K562 (cell line): Measurements from ENCODE around the gene EML3. TPM values are rescaled to one million over a fixed set of nuclear protein-coding genes. Genes with fewer than 3 reads are reported as not detected.

Experiments used
- ATAC-seq: fragments of 200-7000 bp; cut with Tn5 transposase; 3 replicates; pipeline ENCODE4 v1.9.1; 2020; ENCODE audit warnings: moderate library complexity
- BruUV-seq: library from RNA; stranded (reverse); fragments of 400-500 nt; replicated peaks from 2 replicates; lab custom pipeline; 2021; lab: Mats Ljungman, UMichigan
- CTCF ChIA-PET: fragments of 300-600 bp; formaldehyde crosslinking; extraction: SDS; loops from one replicate; lab custom pipeline; 2021; ENCODE audit warnings: low intra/inter-chr PET ratio; lab: Yijun Ruan, JAX
- POLR2A ChIA-PET: fragments of 300-600, 350-650 bp; sonication (Branson Sonifier 250); formaldehyde crosslinking; extraction: SDS; loops from one replicate; lab custom pipeline; 2021; ENCODE audit warnings: antibody characterized with exemption, inconsistent platforms; lab: Yijun Ruan, JAX
- DNase-seq, 4 experiments: peaks; one replicate each; pipeline versions ENCODE4 v3.0.0 to v3.0.0-alpha.2; 2011 to 2018; ENCODE audit warnings: low spot score in 3 of 4, mixed read lengths in 3 of 4; ENCODE audit errors: extremely low read depth in 1 of 4
- FAIRE-seq: peaks from 2 replicates; lab custom pipeline; 2011; peaks lifted over from hg19 to GRCh38; lab: Jason Lieb, UNC
- H2AFZ ChIP-seq: 2 replicates; pipeline ENCODE4 v1.6.0; 2011; ENCODE audit warnings: low read depth, low read length, control low read depth, inconsistent platforms
- H3K27ac ChIP-seq: fragments of 200-600 bp; 3 replicates; pipeline ENCODE4 v1.8.0; 2011; ENCODE audit warnings: low read depth, mild to moderate bottlenecking, control low read depth, inconsistent platforms, low read length, moderate library complexity, mixed read lengths; ENCODE audit errors: extremely low read depth
- H3K27me3 ChIP-seq, 2 experiments: fragments of 300-600 bp in 1 of 2; 2 replicates in 1 of 2; 3 replicates in 1 of 2; pipeline versions ENCODE4 v1.6.0 to v1.8.0; 2011; ENCODE audit warnings: inconsistent platforms in 2 of 2, low read length in 2 of 2, mild to moderate bottlenecking in 1 of 2, mixed read lengths in 1 of 2, moderate library complexity in 1 of 2; ENCODE audit not compliant: control insufficient read depth in 2 of 2, insufficient read depth in 2 of 2
- H3K36me3 ChIP-seq: fragments of 300-600 bp; 3 replicates; pipeline ENCODE4 v1.8.0; 2011; ENCODE audit warnings: mild to moderate bottlenecking, low read length, inconsistent platforms; ENCODE audit not compliant: control insufficient read depth, insufficient read depth
- H3K4me1 ChIP-seq, 2 experiments: fragments of 200-600 bp in 1 of 2; replicated peaks in 1 of 2; 2 replicates in 1 of 2; 3 replicates in 1 of 2; pipeline versions ENCODE4 v1.5.1 to v1.8.0; 2011; ENCODE audit warnings: inconsistent platforms in 2 of 2, low read length in 2 of 2, mild to moderate bottlenecking in 1 of 2, mixed read lengths in 1 of 2, moderate library complexity in 1 of 2; ENCODE audit not compliant: control insufficient read depth in 2 of 2, insufficient read depth in 2 of 2
- H3K4me2 ChIP-seq: 2 replicates; pipeline ENCODE4 v1.6.1; 2011; ENCODE audit warnings: low read length, control low read depth, inconsistent platforms, mixed read lengths; ENCODE audit not compliant: insufficient read depth
- H3K4me3 ChIP-seq: fragments of 200-600 bp; sonication (generic), shearing (Covaris generic); 2 replicates; pipeline ENCODE4 v1.5.1; 2016; ENCODE audit warnings: control low read depth, inconsistent platforms
- H3K79me2 ChIP-seq: fragments of 200-600 bp; 3 replicates; pipeline ENCODE4 v1.8.0; 2011; ENCODE audit warnings: low read length, inconsistent platforms; ENCODE audit not compliant: control insufficient read depth, insufficient read depth
- H3K9ac ChIP-seq, 2 experiments: 2 replicates each; pipeline versions ENCODE4 v1.6.0 to v1.6.1; 2011; ENCODE audit warnings: low read depth in 2 of 2, low read length in 2 of 2, control low read depth in 1 of 2, inconsistent platforms in 1 of 2, mild to moderate bottlenecking in 1 of 2, mixed read lengths in 1 of 2; ENCODE audit not compliant: insufficient read depth in 1 of 2
- H3K9me1 ChIP-seq: one replicate; pipeline ENCODE4 v1.6.0; 2011; ENCODE audit warnings: inconsistent platforms, mild to moderate bottlenecking, low read length, moderate library complexity; ENCODE audit not compliant: control insufficient read depth, insufficient read depth
- H3K9me3 ChIP-seq: replicated peaks from 2 replicates; pipeline ENCODE4 v1.5.1; 2011; ENCODE audit warnings: low read depth, low read length, inconsistent platforms; ENCODE audit not compliant: control insufficient read depth, insufficient read depth
- H4K20me1 ChIP-seq: replicated peaks from 2 replicates; pipeline ENCODE4 v1.6.1; 2011; ENCODE audit warnings: low read length, inconsistent platforms, mixed read lengths; ENCODE audit not compliant: control insufficient read depth, insufficient read depth
- LCOR ChIP-seq: sonication (generic); formaldehyde crosslinking; IDR thresholded peaks from 2 replicates; pipeline ENCODE4 v1.8.0; 2022; ENCODE audit warnings: mild to moderate bottlenecking, missing genetic modification reagents
- MCM7 ChIP-seq, 2 experiments: fragments of 450-650 bp; IDR thresholded peaks; 2 replicates each; pipeline ENCODE4 v1.6.1; 2016 to 2018
- MXI1 ChIP-seq: IDR thresholded peaks from 2 replicates; pipeline ENCODE4 v1.6.1; 2011; ENCODE audit warnings: low read depth, mild to moderate bottlenecking, improper control_type of control experiment, low read length
- NELFE ChIP-seq: IDR thresholded peaks from 2 replicates; pipeline ENCODE4 v1.6.1; 2011; ENCODE audit warnings: mild to moderate bottlenecking; ENCODE audit not compliant: insufficient read depth, insufficient read length
- POLR2AphosphoS2 ChIP-seq: IDR thresholded peaks from 2 replicates; pipeline ENCODE4 v1.6.1; 2012; ENCODE audit warnings: low read length, improper control_type of control experiment
- SIN3A ChIP-seq, 2 experiments: fragments of 150-350 bp in 1 of 2; IDR thresholded peaks; 2 replicates each; pipeline ENCODE4 v1.6.1; 2011 to 2016; ENCODE audit warnings: borderline replicate concordance in 2 of 2, low read depth in 2 of 2, low read length in 2 of 2, mild to moderate bottlenecking in 2 of 2, moderate library complexity in 2 of 2; ENCODE audit not compliant: control insufficient read depth in 1 of 2
- SMAD3 ChIP-seq: fragments of 450-650 bp; formaldehyde crosslinking; conservative IDR thresholded peaks from 2 replicates; pipeline ENCODE4 v1.4.0; 2020; ENCODE audit warnings: mild to moderate bottlenecking
- ZNF282 ChIP-seq: sonication (generic); formaldehyde crosslinking; IDR thresholded peaks from 2 replicates; pipeline ENCODE4 v1.8.1; 2023; ENCODE audit warnings: missing genetic modification reagents
- ZNF696 ChIP-seq: fragments of 250-450 bp; sonication (Bioruptor Pico); conservative IDR thresholded peaks from 2 replicates; pipeline ENCODE4 v1.4.0; 2020; ENCODE audit warnings: mild to moderate bottlenecking, moderate library complexity
- WGBS: fragments of 100-300 bp; shearing (Covaris generic); methylation state at CpG from one replicate; pipeline ENCODE4 v1.1.6; 2016; ENCODE audit warnings: low coverage, mixed read lengths; ENCODE audit not compliant: insufficient coverage; ENCODE audit errors: missing lambda C conversion rate; 5-methylcytosine and 5-hydroxymethylcytosine counted together
- in situ Hi-C: fragments of 300-500 bp; cut with MboI; formaldehyde crosslinking; loops from 4 replicates; pipeline ENCODE4 v1.15.0; 2018; ENCODE audit warnings: inconsistent platforms, mixed read lengths
- intact Hi-C: fragments of 100-400 bp; cut with micrococcal nuclease; formaldehyde crosslinking; loops from 2 replicates; pipeline ENCODE4 v1.14.2; 2022
- polyA plus RNA-seq, 8 experiments: library from polyadenylated mRNA; depleted of rRNA in 4 of 8; stranded (reverse) in 5 of 8; unstranded in 3 of 8; fragments of >200 nt; fragmentation: Nextera tagmentation in 2 of 8; fragmentation: Illumina TruSeq in 1 of 8; extraction: Ambion mirVana in 2 of 8; extraction: Trizol in 1 of 8; gene quantifications; 2 replicates each; pipeline versions ENCODE4 v1.2.1 to v1.2.3, GENCODE V29; 2011 to 2014; ENCODE audit warnings: inconsistent platforms in 1 of 8, missing spikeins in 1 of 8
- total RNA-seq, 7 experiments: library from RNA; depleted of rRNA in 6 of 7; stranded (reverse); fragments of >200 nt in 6 of 7; fragmentation: Illumina TruSeq in 2 of 7; extraction: Trizol in 2 of 7; gene quantifications; 2 replicates each; pipeline versions ENCODE4 v1.2.1 to v1.2.3, GENCODE V29; 2011 to 2021; ENCODE audit warnings: low replicate concordance in 1 of 7
- TF ChIP-seq, protein P1 (sequence below): fragments of 450-650 bp; IDR thresholded peaks from 2 replicates; pipeline ENCODE4 v1.6.1; 2014; ENCODE audit warnings: low read depth, mild to moderate bottlenecking, moderate library complexity, borderline replicate concordance
- TF ChIP-seq, protein P2 (sequence below): fragments of 250-450 bp; sonication (Bioruptor Pico); IDR thresholded peaks from 2 replicates; pipeline ENCODE4 v1.5.0; 2020; ENCODE audit warnings: mild to moderate bottlenecking
- TF ChIP-seq, protein P3 (sequence below): fragments of 450-650 bp; IDR thresholded peaks from 2 replicates; pipeline ENCODE4 v1.6.1; 2016; ENCODE audit warnings: antibody characterized with exemption

Gene EML3
- total and polyA plus RNA-seq, 9 of the 15 experiments (the other 6 are each of a cell fraction or from before 2014, with no cell fraction given), result 0.32 to 90.5 (median 26.4) TPM

DNA sequence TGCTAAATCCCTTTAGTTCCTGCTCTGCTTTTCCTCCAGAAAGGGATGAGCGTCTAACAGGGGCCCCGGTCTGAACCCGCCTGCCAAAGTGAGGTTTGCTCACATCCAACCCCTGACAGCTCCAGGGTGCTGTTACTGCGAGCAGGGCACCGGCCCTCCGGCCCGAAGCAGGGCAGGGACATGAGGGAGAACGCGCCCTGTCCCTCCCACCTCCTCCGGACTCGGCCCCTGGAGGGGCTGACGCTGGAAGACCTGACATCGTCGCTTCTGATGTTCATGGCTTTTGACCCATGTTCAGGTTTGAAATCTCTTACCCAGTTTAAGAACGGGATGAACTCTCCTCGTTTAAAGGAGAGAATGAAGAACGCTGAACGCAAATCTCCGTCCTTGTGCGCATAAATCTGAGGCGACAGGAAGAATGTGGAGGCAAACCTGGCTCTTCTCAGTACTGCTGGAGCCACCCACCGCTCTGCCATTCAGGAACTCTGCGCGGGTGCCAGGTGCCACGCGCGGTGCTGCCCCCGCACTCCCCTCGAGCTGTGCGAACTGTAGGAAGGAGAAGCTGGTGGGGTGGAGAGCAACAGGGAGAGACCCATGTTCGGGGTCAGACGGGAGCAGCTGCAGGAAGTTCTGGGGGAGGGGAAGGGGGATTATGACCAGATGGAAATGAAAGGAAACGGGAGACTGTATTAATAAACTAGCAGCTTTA is 38.1 kb downstream of the EML3 start:
- POLR2A ChIA-PET, result interaction anchor here (0.6 to 3.8 kb wide), 43 partner anchors 9 to 667 kb away, joined by 3 to 34 read pairs (median 4); partner anchors contain the start of genes C11orf98, CSKMT, HNRNPUL2 and LBHD1
- peak overlapping the region; percentile 80 for H2AFZ ChIP-seq
- peak overlapping the region; percentile 77 for H3K4me2 ChIP-seq
- H4K20me1 ChIP-seq, result peaks cover 3% of the 10 kb centered on the region
- peak overlapping the region; percentile 96 for H3K4me3 ChIP-seq
- H3K36me3 ChIP-seq, result peaks cover 82% of the 10 kb centered on the region
- H3K27me3 ChIP-seq, result no peaks in the 10 kb centered on the region
- FAIRE-seq, result peak; percentile 37
- peaks cover 58% of the 10 kb centered on the region for H3K79me2 ChIP-seq
- peak overlapping the region; percentile 93 to 98 for H3K9ac ChIP-seq
- H3K4me1 ChIP-seq, result peaks cover 22 to 37% of the 10 kb centered on the region in 2 experiments; a peak in 4 of 5 replicates
- TSS peak; percentile 94 for BruUV-seq
- no peaks in the 10 kb centered on the region for H3K9me1 ChIP-seq
- H3K9me3 ChIP-seq, result no peaks in the 10 kb centered on the region
- in situ Hi-C loops (no loop called here), intact Hi-C loops (no loop called here)
- DNase-seq, result peak; percentile 40 to 53 (median 50)
- peak; percentile 58 for ATAC-seq
- CTCF ChIA-PET, result interaction anchor here (0.9 kb wide), 1 partner anchor 150 kb away, joined by 3 read pairs; no protein-coding TSS in a partner anchor
- peak overlapping the region; percentile 84 for H3K27ac ChIP-seq
- 3% methylated on average over 32 of the region's 33 CpGs for WGBS
- TF ChIP-seq, protein P1, sequence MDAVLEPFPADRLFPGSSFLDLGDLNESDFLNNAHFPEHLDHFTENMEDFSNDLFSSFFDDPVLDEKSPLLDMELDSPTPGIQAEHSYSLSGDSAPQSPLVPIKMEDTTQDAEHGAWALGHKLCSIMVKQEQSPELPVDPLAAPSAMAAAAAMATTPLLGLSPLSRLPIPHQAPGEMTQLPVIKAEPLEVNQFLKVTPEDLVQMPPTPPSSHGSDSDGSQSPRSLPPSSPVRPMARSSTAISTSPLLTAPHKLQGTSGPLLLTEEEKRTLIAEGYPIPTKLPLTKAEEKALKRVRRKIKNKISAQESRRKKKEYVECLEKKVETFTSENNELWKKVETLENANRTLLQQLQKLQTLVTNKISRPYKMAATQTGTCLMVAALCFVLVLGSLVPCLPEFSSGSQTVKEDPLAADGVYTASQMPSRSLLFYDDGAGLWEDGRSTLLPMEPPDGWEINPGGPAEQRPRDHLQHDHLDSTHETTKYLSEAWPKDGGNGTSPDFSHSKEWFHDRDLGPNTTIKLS, result peak; percentile 93; the same call in 1 of the 2 replicates
- TF ChIP-seq SMAD3 (CRISPR knock-in tag) (no peak), ZNF282 (no peak), ZNF696 (0 out of 2 replicates have a peak, but pooled peaks have one; percentile 63), MCM7 (IDR thresholded peaks at IDR 0.05) (0 out of 4 replicates have a peak, but pooled peaks of 1 of the 2 experiments have one; percentile 21), LCOR (CRISPR knock-in tag) (peak; percentile 17; the same call in 1 of the 2 replicates), MXI1 (0 out of 2 replicates have a peak, but pooled peaks have one; percentile 25), SIN3A (IDR thresholded peaks at IDR 0.05; ENCODE audit: borderline replicate concordance in 2 of 2, control insufficient read depth in 1 of 2, low read depth in 2 of 2, low read length in 2 of 2) (peak in 1 of 2 experiments; percentile 53; a peak in 1 of 4 replicates), NELFE (no peak), POLR2AphosphoS2 (peak; percentile 33; the same call in 1 of the 2 replicates)
- TF ChIP-seq, protein P2, sequence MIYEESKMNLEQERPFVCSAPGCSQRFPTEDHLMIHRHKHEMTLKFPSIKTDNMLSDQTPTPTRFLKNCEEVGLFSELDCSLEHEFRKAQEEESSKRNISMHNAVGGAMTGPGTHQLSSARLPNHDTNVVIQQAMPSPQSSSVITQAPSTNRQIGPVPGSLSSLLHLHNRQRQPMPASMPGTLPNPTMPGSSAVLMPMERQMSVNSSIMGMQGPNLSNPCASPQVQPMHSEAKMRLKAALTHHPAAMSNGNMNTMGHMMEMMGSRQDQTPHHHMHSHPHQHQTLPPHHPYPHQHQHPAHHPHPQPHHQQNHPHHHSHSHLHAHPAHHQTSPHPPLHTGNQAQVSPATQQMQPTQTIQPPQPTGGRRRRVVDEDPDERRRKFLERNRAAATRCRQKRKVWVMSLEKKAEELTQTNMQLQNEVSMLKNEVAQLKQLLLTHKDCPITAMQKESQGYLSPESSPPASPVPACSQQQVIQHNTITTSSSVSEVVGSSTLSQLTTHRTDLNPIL (CRISPR knock-in tag), result 0 out of 2 replicates have a peak, but pooled peaks have one; percentile 34
- TF ChIP-seq, protein P3, sequence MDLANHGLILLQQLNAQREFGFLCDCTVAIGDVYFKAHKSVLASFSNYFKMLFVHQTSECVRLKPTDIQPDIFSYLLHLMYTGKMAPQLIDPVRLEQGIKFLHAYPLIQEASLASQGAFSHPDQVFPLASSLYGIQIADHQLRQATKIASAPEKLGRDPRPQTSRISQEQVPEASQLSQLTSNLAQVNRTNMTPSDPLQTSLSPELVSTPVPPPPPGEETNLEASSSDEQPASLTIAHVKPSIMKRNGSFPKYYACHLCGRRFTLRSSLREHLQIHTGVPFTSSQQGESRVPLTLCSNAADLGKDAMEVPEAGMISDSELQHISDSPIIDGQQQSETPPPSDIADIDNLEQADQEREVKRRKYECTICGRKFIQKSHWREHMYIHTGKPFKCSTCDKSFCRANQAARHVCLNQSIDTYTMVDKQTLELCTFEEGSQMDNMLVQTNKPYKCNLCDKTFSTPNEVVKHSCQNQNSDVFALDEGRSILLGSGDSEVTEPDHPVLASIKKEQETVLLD, result no peak
